Activated CD8-positive, alpha-beta T cell treated with anti-CD3 and anti-CD28 coated beads for 36 hours (primary cell): ENCODE data around the gene SDCBP2. TPM values are rescaled to one million over a fixed set of nuclear protein-coding genes. Genes with fewer than 3 reads are reported as not detected.
A peak's percentile ranks its signal among the peaks of the same experiment; 100 is the strongest.

ENCODE experiments used
- ATAC-seq: fragments of 200-7000 bp; cut with Tn5 transposase; one replicate; pipeline ENCODE4 v1.10.0; 2021; ENCODE audit warnings: mild to moderate bottlenecking, moderate library complexity
- CTCF ChIA-PET: fragments of 350-600 bp; sonication (Branson Sonifier 250); formaldehyde crosslinking; loops from one replicate; lab custom pipeline; 2021; ENCODE audit warnings: antibody characterized with exemption; lab: Charles Lee
- POLR2A ChIA-PET: fragments of 350-600 bp; sonication (Branson Sonifier 250); formaldehyde crosslinking; loops from one replicate; lab custom pipeline; 2021; ENCODE audit warnings: antibody characterized with exemption; lab: Charles Lee
- DNase-seq: peaks from one replicate; pipeline ENCODE4 v3.0.0-alpha.2; 2020
- H3K27ac Mint-ChIP-seq: one replicate; pipeline ENCODE4 v1.8.0; 2021; ENCODE audit warnings: mild to moderate bottlenecking, mixed read lengths
- H3K27me3 Mint-ChIP-seq: one replicate; pipeline ENCODE4 v1.8.0; 2021; ENCODE audit warnings: mixed read lengths
- H3K36me3 Mint-ChIP-seq: one replicate; pipeline ENCODE4 v1.8.0; 2021; ENCODE audit warnings: low read depth, mixed read lengths
- H3K4me1 Mint-ChIP-seq: one replicate; pipeline ENCODE4 v1.8.0; 2021; ENCODE audit warnings: low read depth, mixed read lengths
- H3K4me3 Mint-ChIP-seq: one replicate; pipeline ENCODE4 v1.8.0; 2021; ENCODE audit warnings: mild to moderate bottlenecking, moderate library complexity, mixed read lengths
- H3K9me3 Mint-ChIP-seq: one replicate; pipeline ENCODE4 v1.8.0; 2021; ENCODE audit warnings: mixed read lengths
- CTCF ChIP-seq: fragments of 200-600 bp; IDR thresholded peaks from one replicate; pipeline ENCODE4 v1.8.0; 2022; ENCODE audit warnings: antibody characterized with exemption, mild to moderate bottlenecking
- intact Hi-C: fragments of 100-400 bp; cut with micrococcal nuclease; formaldehyde crosslinking; loops from one replicate; pipeline ENCODE4 v1.10.0; 2022
- total RNA-seq, 2 experiments: library from RNA; stranded (reverse); gene quantifications; one replicate each; pipeline ENCODE4 v1.2.3, GENCODE V29; 2021

Gene SDCBP2
- total RNA-seq, 2 experiments from 2014 or later: 3.0 to 3.7 TPM

DNA sequence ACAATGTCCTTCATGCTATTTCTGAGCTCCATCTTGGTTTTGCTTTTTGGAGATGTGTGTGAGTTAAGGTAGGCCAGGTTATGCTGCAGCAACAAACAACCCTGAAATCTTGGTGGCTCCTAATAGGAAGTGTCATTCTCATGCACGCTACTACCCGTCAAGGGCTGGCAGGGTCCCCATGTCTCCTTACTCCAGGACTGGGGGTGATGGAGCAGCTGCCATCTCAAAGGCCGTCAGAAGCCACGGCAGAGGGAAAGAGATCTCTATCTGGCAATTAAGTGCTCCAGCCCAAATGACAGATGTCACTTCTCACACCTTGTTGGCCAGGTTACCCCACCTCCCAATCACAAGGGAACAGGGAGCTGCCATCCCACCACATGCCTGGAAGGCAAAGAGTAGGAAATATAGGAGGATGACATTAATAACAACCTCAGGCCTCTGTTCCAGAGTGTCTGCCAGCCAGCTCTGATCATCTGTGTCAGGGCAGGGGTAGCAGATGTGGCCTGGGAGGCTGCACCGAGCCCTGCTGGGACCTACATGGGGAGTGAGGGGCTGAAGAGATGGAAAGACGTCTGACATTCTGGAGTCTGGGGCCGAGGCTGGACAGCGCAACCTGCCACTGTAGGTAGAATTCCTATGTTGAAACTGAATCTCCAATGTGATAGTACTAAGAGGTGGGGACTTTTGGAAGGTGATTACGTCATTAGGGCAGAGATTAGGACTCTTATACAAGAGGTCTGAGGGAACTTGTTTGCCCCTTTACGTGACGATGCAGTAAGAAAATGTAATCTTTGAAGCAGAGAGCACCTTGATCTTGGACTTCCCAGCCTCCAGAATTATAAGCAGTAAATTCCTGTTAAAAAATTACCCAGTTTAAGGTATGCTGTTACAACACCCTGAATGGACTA is 4.8 kb upstream of the SDCBP2 start:
- no peak for ATAC-seq
- Mint-ChIP-seq H3K9me3 (no peaks in the 10 kb centered on the region), H3K36me3 (peaks cover 42% of the 10 kb centered on the region), H3K4me3 (no peak overlapping the region), H3K27me3 (no peaks in the 10 kb centered on the region), H3K27ac (no peak overlapping the region), H3K4me1 (peaks cover 56% of the 10 kb centered on the region)
- no peak for DNase-seq
- no peak for TF ChIP-seq CTCF
- intact Hi-C loops: no loop called here
- CTCF ChIA-PET: no interaction called here
- POLR2A ChIA-PET: interaction anchor here (1.0 to 2.1 kb wide), 5 partner anchors 11 to 59 kb away, joined by 3 to 7 read pairs (median 4); no protein-coding TSS in a partner anchor

- intact Hi-C loops: no loop called here
- DNase-seq (no peak), ATAC-seq (no peak)
- no peak for TF ChIP-seq CTCF
- Mint-ChIP-seq H3K27ac (peak overlapping the region; percentile 39), H3K4me1 (peaks cover 58% of the 10 kb centered on the region), H3K4me3 (no peak overlapping the region), H3K36me3 (peaks cover 45% of the 10 kb centered on the region), H3K9me3 (no peaks in the 10 kb centered on the region), H3K27me3 (no peaks in the 10 kb centered on the region)
- POLR2A ChIA-PET: interaction anchor here (0.7 to 2.1 kb wide), 7 partner anchors 12 to 111 kb away, joined by 3 to 7 read pairs (median 3); no protein-coding TSS in a partner anchor
- CTCF ChIA-PET: interaction anchor here (0.8 kb wide), 1 partner anchor 69 kb away, joined by 3 read pairs; no protein-coding TSS in a partner anchor
These were observed 3.9 kb upstream of the SDCBP2 start for GRCh38 chr20:1332749-1333300.

GRCh38 chr20:1331801-1332453 is 3.0 kb upstream of the SDCBP2 start:
- no peak for DNase-seq
- no peaks in the 10 kb centered on the region for H3K9me3 Mint-ChIP-seq
- no peaks in the 10 kb centered on the region for H3K27me3 Mint-ChIP-seq
- no peak for TF ChIP-seq CTCF
- peaks cover 45% of the 10 kb centered on the region for H3K36me3 Mint-ChIP-seq
- POLR2A ChIA-PET: interaction anchor here (0.7 to 2.1 kb wide), 3 partner anchors 26 to 112 kb away, joined by 3 to 7 read pairs (median 3); no protein-coding TSS in a partner anchor
- no peak for ATAC-seq
- CTCF ChIA-PET: interaction anchor here (0.8 kb wide), 1 partner anchor 68 kb away, joined by 3 read pairs; no protein-coding TSS in a partner anchor
- no peak overlapping the region for H3K4me3 Mint-ChIP-seq
- intact Hi-C loops: no loop called here
- H3K4me1 Mint-ChIP-seq: peaks cover 53% of the 10 kb centered on the region
- H3K27ac Mint-ChIP-seq: peak overlapping the region; percentile 75

- Mint-ChIP-seq H3K36me3 (peaks cover 40% of the 10 kb centered on the region), H3K4me1 (peaks cover 45% of the 10 kb centered on the region), H3K9me3 (no peaks in the 10 kb centered on the region), H3K27me3 (no peaks in the 10 kb centered on the region), H3K4me3 (no peak overlapping the region), H3K27ac (peak overlapping the region; percentile 75)
- DNase-seq: no peak
- POLR2A ChIA-PET: no interaction called here
- no peak for ATAC-seq
- CTCF ChIA-PET: no interaction called here
- no peak for TF ChIP-seq CTCF
- intact Hi-C loops: no loop called here
These were observed 2.2 kb upstream of the SDCBP2 start for GRCh38 chr20:1331101-1331500.
